ENCODE data around the gene RNF17.

RNF17 gene

DNA sequence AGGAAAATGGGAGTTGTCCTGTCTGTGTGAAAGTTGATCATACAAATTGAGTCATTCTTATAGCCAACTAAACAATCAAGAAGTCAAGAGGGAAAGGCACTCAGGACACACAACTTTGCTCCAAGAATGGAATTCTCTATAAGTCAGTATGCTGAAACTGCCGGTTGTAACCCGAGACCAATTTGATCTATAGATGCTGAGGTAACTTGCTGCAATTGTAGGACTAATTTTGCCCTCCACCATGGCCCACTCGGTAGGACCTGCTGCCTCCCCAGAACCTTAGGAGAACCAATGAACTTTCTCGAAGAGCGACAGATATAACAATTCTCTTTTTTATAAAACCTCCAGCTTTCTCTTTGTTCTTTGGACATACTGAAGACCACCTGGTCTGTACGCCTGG, 157.0 kb downstream of the RNF17 start:
- Histone ChIP-seq H3K4me2 (ENCODE audit: low read length) (peak overlapping the region; percentile 21), H3K4me3 (ENCODE audit: low read length) (no peak overlapping the region), H3K9ac (ENCODE audit: low read length) (no peak overlapping the region), H2BK5ac (ENCODE audit: low read length) (no peak overlapping the region), H4K5ac (ENCODE audit: low read length) (no peak overlapping the region), H2BK120ac (ENCODE audit: low read depth, low read length) (no peak overlapping the region), H2BK15ac (replicated peaks; ENCODE audit: low read depth) (no peak overlapping the region), H3K23ac (ENCODE audit: low read length) (no peak overlapping the region), H3K4ac (ENCODE audit: low read depth, low read length) (no peak overlapping the region), H3K18ac (ENCODE audit: low read length) (no peak overlapping the region), H3K27me3 (ENCODE audit: insufficient read depth, low read length, poor library complexity) (no peaks in the 10 kb centered on the region), H3K79me2 (ENCODE audit: control insufficient read depth, insufficient read depth, low read length) (peaks cover 46% of the 10 kb centered on the region), H3K56ac (ENCODE audit: low read length) (no peak overlapping the region), H3K79me1 (ENCODE audit: low read length) (peaks cover 10% of the 10 kb centered on the region), H3K36me3 (ENCODE audit: control insufficient read depth, insufficient read depth, low read length) (no peaks in the 10 kb centered on the region), H3K27ac (ENCODE audit: low read depth, low read length) (no peak overlapping the region), H4K8ac (ENCODE audit: low read depth, low read length) (no peak overlapping the region), H3K4me1 (ENCODE audit: control insufficient read depth, low read depth, low read length) (peaks cover 4% of the 10 kb centered on the region), H2AK5ac (ENCODE audit: low read length) (no peak overlapping the region)
- WGBS (ENCODE audit: extremely low coverage, insufficient coverage, low lambda C conversion rate) = no CpG with 5 or more reads among the region's 6 CpGs
- DNase-seq = peak; percentile 63

DNA sequence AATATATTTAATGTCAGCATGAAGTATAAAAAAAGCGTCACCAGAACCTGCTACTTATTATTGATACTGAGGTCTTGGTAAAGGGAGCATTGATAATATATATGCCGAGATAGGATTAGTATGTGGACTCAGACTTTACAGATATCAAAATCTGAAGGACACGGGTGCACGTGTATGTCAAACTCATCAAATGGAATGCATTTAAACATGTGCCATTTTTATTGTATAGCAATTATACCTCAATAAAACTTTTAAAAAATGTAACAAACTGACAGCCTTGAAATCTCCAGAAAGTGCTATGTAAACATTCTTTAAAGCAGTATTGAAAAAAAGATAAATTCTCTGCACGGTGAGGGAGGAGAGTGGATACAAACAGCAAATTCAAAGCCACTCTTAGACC, 157.9 kb downstream of the RNF17 start:
- H3K23ac ChIP-seq (ENCODE audit: low read length) = no peak overlapping the region
- no peak overlapping the region for H4K8ac ChIP-seq (ENCODE audit: low read depth, low read length)
- H3K79me1 ChIP-seq (ENCODE audit: low read length) = peaks cover 9% of the 10 kb centered on the region
- peak overlapping the region; percentile 95 for H3K4me3 ChIP-seq (ENCODE audit: low read length)
- H3K27me3 ChIP-seq (ENCODE audit: insufficient read depth, low read length, poor library complexity) = no peaks in the 10 kb centered on the region
- H3K36me3 ChIP-seq (ENCODE audit: control insufficient read depth, insufficient read depth, low read length) = no peaks in the 10 kb centered on the region
- no peak overlapping the region for H3K18ac ChIP-seq (ENCODE audit: low read length)
- no peak overlapping the region for H3K4ac ChIP-seq (ENCODE audit: low read depth, low read length)
- no peak overlapping the region for H2BK5ac ChIP-seq (ENCODE audit: low read length)
- H3K79me2 ChIP-seq (ENCODE audit: control insufficient read depth, insufficient read depth, low read length) = peaks cover 41% of the 10 kb centered on the region
- peak overlapping the region; percentile 98 for H3K9ac ChIP-seq (ENCODE audit: low read length)
- H2BK15ac ChIP-seq (replicated peaks; ENCODE audit: low read depth) = no peak overlapping the region
- H2BK120ac ChIP-seq (ENCODE audit: low read depth, low read length) = no peak overlapping the region
- peak overlapping the region; percentile 78 for H3K4me2 ChIP-seq (ENCODE audit: low read length)
- WGBS (ENCODE audit: extremely low coverage, insufficient coverage, low lambda C conversion rate) = no CpG with 5 or more reads among the region's 5 CpGs
- H3K27ac ChIP-seq (ENCODE audit: low read depth, low read length) = no peak overlapping the region
- DNase-seq = no peak
- H4K5ac ChIP-seq (ENCODE audit: low read length) = no peak overlapping the region
- peak overlapping the region; percentile 97 for H3K56ac ChIP-seq (ENCODE audit: low read length)
- no peak overlapping the region for H2AK5ac ChIP-seq (ENCODE audit: low read length)
- H3K4me1 ChIP-seq (ENCODE audit: control insufficient read depth, low read depth, low read length) = peaks cover 4% of the 10 kb centered on the region

DNA sequence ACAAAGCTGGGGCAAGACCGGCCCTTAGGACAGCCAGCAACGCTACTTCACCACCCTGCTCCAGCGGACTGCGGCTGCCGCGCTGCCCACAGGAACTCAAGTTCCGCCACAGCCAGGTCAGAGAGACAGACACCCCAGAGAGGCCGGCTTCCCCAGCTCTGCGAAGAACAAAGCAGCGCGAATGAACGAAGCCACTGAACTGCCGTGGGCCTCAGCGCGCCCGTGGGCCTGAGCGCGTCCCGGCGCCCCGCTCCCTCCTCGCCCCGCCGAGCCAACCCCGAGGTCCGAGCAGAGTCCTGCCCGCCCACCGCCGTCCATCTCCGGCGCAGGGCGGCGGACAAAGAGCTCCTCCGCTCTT, 158.4 kb downstream of the RNF17 start:
- peak; percentile 54 for DNase-seq
- WGBS (ENCODE audit: extremely low coverage, insufficient coverage, low lambda C conversion rate) = no CpG with 5 or more reads among the region's 34 CpGs
- Histone ChIP-seq H3K18ac (ENCODE audit: low read length) (peak overlapping the region; percentile 52), H2BK120ac (ENCODE audit: low read depth, low read length) (no peak overlapping the region), H4K5ac (ENCODE audit: low read length) (no peak overlapping the region), H2BK5ac (ENCODE audit: low read length) (peak overlapping the region; percentile 57), H3K9ac (ENCODE audit: low read length) (peak overlapping the region; percentile 98), H2BK15ac (replicated peaks; ENCODE audit: low read depth) (no peak overlapping the region), H3K4me2 (ENCODE audit: low read length) (peak overlapping the region; percentile 78), H3K79me2 (ENCODE audit: control insufficient read depth, insufficient read depth, low read length) (peaks cover 40% of the 10 kb centered on the region), H3K79me1 (ENCODE audit: low read length) (peaks cover 7% of the 10 kb centered on the region), H3K27me3 (ENCODE audit: insufficient read depth, low read length, poor library complexity) (no peaks in the 10 kb centered on the region), H3K27ac (ENCODE audit: low read depth, low read length) (peak overlapping the region; percentile 60), H3K4me1 (ENCODE audit: control insufficient read depth, low read depth, low read length) (peaks cover 4% of the 10 kb centered on the region), H2AK5ac (ENCODE audit: low read length) (no peak overlapping the region), H3K4me3 (ENCODE audit: low read length) (peak overlapping the region; percentile 95), H3K4ac (ENCODE audit: low read depth, low read length) (peak overlapping the region; percentile 46), H4K8ac (ENCODE audit: low read depth, low read length) (no peak overlapping the region), H3K36me3 (ENCODE audit: control insufficient read depth, insufficient read depth, low read length) (no peaks in the 10 kb centered on the region), H3K56ac (ENCODE audit: low read length) (peak overlapping the region; percentile 97), H3K23ac (ENCODE audit: low read length) (peak overlapping the region; percentile 52)

DNA sequence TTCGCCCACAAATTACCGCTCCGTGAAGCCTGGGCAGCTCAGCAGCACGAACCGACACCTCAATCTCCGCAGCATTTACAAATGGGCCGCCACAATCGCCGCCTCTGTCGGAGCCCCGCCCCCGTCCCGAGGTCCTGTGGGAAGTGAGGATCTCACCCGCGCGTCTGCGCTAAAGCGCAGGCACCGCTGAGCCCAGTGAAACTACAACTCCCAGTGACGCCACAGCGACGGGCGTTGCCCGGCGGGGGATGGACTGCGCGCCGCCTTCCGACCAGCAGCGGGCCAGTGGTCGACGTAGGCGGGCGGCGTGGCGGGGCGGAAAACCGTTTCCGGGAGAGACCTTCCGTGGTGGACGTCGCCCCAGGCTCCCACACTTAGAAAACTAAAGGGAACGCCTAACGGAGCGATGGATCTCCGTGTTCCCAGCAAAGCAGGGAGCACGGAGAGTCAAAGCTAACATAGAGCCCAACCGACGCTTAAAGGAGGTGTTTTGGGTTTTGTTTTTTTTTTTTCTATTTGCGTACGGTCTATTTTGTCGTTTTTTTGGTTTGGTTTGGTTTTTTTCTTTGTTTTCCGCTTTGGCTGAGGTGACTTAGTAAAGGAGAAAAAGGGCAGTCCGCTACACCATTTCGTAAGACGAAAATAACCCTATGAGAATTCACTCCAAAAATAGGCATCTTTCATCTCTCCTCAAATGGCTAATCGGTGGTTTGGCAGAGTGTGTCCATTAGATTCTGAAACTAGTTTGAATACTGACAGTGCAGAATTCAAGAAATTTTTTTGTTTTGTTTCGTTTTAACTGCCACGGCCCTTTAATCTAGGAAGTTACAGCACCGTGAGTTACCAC, 159.0 kb downstream of the RNF17 start:
- Histone ChIP-seq H3K79me1 (ENCODE audit: low read length) (peaks cover 5% of the 10 kb centered on the region), H3K27ac (ENCODE audit: low read depth, low read length) (peak overlapping the region; percentile 77), H2BK15ac (replicated peaks; ENCODE audit: low read depth) (no peak overlapping the region), H3K4ac (ENCODE audit: low read depth, low read length) (peak overlapping the region; percentile 46), H4K5ac (ENCODE audit: low read length) (no peak overlapping the region), H3K23ac (ENCODE audit: low read length) (peak overlapping the region; percentile 52), H3K36me3 (ENCODE audit: control insufficient read depth, insufficient read depth, low read length) (no peaks in the 10 kb centered on the region), H4K8ac (ENCODE audit: low read depth, low read length) (peak overlapping the region; percentile 65), H2BK5ac (ENCODE audit: low read length) (peak overlapping the region; percentile 69), H2AK5ac (ENCODE audit: low read length) (no peak overlapping the region), H3K56ac (ENCODE audit: low read length) (peak overlapping the region; percentile 97), H3K4me3 (ENCODE audit: low read length) (peak overlapping the region; percentile 95), H3K4me2 (ENCODE audit: low read length) (peak overlapping the region; percentile 88), H3K4me1 (ENCODE audit: control insufficient read depth, low read depth, low read length) (peaks cover 2% of the 10 kb centered on the region), H3K18ac (ENCODE audit: low read length) (peak overlapping the region; percentile 52), H3K79me2 (ENCODE audit: control insufficient read depth, insufficient read depth, low read length) (peaks cover 35% of the 10 kb centered on the region), H3K9ac (ENCODE audit: low read length) (peak overlapping the region; percentile 98), H3K27me3 (ENCODE audit: insufficient read depth, low read length, poor library complexity) (no peaks in the 10 kb centered on the region), H2BK120ac (ENCODE audit: low read depth, low read length) (no peak overlapping the region)
- WGBS (ENCODE audit: extremely low coverage, insufficient coverage, low lambda C conversion rate) = no CpG with 5 or more reads among the region's 60 CpGs
- DNase-seq = peak; percentile 99

DNA sequence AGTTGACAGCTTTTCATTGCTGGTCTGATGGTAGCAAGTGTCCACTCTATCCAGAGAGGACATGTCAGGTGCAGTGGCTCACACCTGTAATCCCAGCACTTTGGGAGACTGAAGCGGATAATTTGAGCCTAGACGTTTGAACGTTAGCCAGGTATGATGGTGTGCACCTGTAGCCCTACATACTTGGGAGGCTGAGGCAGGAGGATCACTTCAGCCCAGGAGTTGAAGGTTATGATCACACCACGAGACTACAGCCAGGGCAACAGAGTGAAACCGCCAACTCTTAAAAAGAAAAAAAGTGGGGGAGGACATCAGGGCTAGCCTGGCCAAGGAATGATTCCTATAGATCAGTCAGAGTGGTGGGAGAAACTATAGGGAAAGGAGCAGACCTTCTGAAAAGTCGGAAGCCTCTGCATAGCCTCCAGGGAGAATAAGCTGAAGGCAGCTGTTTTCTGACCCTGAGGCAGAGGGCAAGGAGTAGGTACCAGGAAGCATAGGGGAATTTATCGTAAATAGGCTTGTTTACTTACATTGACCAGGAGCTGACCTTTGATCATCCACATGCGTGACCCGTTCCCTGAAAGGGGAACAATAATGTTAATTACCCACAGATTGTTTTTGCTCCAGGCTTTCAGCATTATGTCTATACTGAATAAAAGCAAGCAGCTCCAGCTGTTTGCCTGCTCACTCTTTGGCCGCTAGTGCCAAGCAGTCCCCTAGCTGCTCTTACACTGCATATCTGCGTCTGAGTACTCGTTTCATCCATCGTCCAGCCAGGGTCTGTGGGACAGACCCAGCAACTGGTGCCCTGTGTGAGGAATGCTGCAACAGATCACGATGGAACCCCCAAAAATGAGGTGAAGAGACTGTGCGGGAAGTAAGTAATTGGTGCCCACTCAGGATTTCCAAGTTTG, 161.6 kb downstream of the RNF17 start:
- Histone ChIP-seq H3K79me1 (ENCODE audit: low read length) (peaks cover 3% of the 10 kb centered on the region), H3K79me2 (ENCODE audit: control insufficient read depth, insufficient read depth, low read length) (peaks cover 18% of the 10 kb centered on the region), H2BK120ac (ENCODE audit: low read depth, low read length) (no peak overlapping the region), H3K23ac (ENCODE audit: low read length) (no peak overlapping the region), H3K4me1 (ENCODE audit: control insufficient read depth, low read depth, low read length) (peaks cover 2% of the 10 kb centered on the region), H4K5ac (ENCODE audit: low read length) (no peak overlapping the region), H3K36me3 (ENCODE audit: control insufficient read depth, insufficient read depth, low read length) (no peaks in the 10 kb centered on the region), H3K4me2 (ENCODE audit: low read length) (no peak overlapping the region), H3K27me3 (ENCODE audit: insufficient read depth, low read length, poor library complexity) (no peaks in the 10 kb centered on the region), H3K18ac (ENCODE audit: low read length) (no peak overlapping the region), H3K4ac (ENCODE audit: low read depth, low read length) (no peak overlapping the region), H4K8ac (ENCODE audit: low read depth, low read length) (no peak overlapping the region), H2BK15ac (replicated peaks; ENCODE audit: low read depth) (no peak overlapping the region), H2BK5ac (ENCODE audit: low read length) (peak overlapping the region; percentile 2), H2AK5ac (ENCODE audit: low read length) (no peak overlapping the region), H3K9ac (ENCODE audit: low read length) (no peak overlapping the region), H3K56ac (ENCODE audit: low read length) (no peak overlapping the region), H3K4me3 (ENCODE audit: low read length) (no peak overlapping the region), H3K27ac (ENCODE audit: low read depth, low read length) (no peak overlapping the region)
- no CpG with 5 or more reads among the region's 15 CpGs for WGBS (ENCODE audit: extremely low coverage, insufficient coverage, low lambda C conversion rate)
- DNase-seq = no peak
